Astrocyte of the cerebellum (primary cell): ENCODE data around the gene SOBP.

ENCODE experiments used
- DNase-seq: peaks from one replicate; pipeline ENCODE4 v3.0.0-alpha.2; 2011; ENCODE audit warnings: low read depth
- H3K4me3 ChIP-seq: 2 replicates; pipeline ENCODE4 v1.5.1; 2011; ENCODE audit warnings: mild to moderate bottlenecking, low read depth, low read length, moderate library complexity
- in situ Hi-C: cut with HindIII; loops from 2 replicates; pipeline ENCODE4 v1.10.0; 2017; ENCODE audit warnings: low sequenced_read_pairs
- TF ChIP-seq, protein P1 (sequence below): IDR thresholded peaks from 2 replicates; pipeline ENCODE4 v1.5.1; 2012; ENCODE audit warnings: low read length, low read depth, moderate library complexity, mild to moderate bottlenecking; ENCODE audit errors: missing control alignments

Gene SOBP

DNA sequence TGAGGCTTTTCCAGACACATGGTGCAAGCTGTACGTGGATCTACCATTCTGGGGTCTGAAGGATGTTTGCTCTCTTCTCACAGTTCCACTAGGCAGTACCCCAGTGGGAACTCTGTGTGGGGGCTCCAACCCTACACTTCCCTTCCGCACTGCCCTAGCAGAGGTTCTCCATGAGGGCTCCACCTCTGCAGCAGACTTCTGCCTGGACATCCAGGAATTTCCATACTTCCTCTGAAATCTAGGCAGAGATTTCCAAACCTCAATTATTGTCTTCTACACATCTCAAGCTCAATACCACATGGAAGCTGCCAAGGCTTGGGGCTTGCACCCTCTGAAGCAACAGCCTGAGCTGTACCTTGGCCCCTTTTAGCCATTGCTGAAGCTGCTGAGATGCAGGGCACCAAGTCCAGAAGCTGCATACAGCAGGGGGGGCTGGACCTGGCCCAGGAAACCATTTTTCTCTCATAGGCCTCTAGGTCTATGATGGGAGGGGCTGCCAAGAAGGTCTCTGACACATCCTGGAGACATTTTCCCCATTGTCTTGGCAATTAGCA, 42.2 kb upstream of the SOBP start:
- in situ Hi-C loops = no loop called here
- DNase-seq = no peak

DNA sequence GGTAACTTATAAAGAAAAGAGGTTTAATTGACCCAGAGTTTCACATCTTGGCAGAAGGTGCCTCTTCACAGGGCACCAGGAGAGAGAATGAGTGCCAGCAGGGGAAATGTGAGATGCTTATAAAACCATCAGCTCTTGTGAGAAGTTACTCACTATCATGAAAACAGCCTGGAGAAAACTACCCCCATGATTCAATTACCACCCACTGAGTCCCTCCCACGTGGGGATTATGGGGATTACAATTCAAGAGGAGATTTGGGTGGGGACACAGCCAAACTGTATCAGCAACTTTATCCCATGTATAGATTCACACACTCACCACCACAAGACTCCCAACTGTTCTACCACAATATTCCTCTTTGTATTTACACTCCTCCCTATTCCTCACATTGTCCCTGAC, 41.1 kb upstream of the SOBP start:
- no peak for DNase-seq
- no peak overlapping the region for H3K4me3 ChIP-seq
- TF ChIP-seq, protein P1, sequence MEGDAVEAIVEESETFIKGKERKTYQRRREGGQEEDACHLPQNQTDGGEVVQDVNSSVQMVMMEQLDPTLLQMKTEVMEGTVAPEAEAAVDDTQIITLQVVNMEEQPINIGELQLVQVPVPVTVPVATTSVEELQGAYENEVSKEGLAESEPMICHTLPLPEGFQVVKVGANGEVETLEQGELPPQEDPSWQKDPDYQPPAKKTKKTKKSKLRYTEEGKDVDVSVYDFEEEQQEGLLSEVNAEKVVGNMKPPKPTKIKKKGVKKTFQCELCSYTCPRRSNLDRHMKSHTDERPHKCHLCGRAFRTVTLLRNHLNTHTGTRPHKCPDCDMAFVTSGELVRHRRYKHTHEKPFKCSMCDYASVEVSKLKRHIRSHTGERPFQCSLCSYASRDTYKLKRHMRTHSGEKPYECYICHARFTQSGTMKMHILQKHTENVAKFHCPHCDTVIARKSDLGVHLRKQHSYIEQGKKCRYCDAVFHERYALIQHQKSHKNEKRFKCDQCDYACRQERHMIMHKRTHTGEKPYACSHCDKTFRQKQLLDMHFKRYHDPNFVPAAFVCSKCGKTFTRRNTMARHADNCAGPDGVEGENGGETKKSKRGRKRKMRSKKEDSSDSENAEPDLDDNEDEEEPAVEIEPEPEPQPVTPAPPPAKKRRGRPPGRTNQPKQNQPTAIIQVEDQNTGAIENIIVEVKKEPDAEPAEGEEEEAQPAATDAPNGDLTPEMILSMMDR = no peak
- in situ Hi-C loops = no loop called here

More for the DNA sequence above, 42.2 kb upstream of the SOBP start:
- TF ChIP-seq, protein P1 = no peak
- no peak overlapping the region for H3K4me3 ChIP-seq

DNA sequence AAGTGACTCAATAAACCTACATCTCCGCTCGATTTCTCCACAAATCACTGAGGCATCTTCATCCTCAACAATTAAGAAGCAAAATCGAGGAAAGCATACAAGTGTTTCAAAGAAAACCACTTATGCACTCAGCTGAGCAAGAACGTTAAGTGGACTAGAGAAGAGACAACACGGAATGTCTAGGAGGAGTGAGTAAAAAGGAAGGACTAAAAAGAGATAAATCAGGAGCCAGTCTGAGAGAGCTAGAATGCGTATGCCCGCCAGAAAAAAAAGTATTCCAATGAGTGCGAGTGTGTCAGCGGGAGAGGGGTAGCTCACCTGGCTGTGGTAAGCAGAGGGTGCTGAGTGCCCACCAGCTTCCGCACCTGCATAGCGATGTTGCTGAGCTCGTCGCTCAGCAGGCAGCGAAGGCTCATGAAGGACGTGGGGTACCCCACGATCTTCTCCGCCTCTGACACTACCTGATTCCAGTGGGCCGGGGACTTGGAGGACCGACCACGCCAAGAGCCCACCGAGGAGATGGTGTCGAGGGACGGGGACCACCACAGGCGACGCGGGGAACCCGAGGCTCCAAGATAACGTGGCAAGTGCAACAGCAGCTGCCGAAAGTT, 31.1 kb upstream of the SOBP start:
- TF ChIP-seq, protein P1 = no peak
- in situ Hi-C loops = no loop called here
- no peak for DNase-seq
- peak overlapping the region; percentile 99 for H3K4me3 ChIP-seq

DNA sequence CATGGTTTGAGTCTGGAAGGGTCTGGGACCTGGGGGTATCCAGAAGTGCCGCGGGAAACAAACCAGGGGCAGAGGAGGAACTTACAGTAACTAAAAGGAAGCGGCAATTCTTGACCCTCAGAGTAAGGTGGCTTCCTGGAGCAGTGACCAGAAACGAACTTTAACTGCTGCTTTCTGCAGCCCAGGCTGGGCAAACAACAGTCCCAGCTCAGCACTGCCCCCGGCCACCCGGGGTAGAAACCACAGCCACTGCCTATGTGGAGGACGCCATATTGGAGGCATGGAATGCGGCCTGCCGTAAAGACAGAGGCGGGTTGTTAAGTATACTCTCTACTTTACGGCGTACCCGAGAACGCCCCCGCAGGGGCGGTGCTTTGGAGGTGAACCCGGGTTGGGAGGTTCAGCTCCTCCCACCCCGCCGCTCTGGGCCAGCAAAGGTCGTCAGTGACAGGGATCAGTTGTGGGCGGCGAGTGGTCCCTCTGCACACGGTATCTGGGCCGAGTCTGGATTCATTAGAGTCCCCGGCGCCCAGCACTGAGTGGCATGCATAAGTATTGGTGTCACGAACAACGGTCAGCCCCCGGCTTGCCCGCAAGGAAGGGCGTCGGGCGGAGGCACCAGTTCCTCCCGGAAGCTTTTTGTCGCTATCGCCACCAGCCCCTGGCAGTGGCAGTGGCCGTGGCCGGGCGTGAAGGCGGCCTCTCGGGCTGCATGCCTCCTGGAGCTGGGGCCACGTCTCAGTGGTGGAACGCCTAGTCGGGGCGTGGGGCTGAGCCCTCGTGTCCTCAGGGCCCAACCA, 30.4 kb upstream of the SOBP start, which contains the start of gene PDSS2:
Gene PDSS2 (minus strand): TSS at position 282 of the 800 bp plus-strand sequence. CDS start 279 bp downstream, at position 3.
- in situ Hi-C loops = no loop called here
- H3K4me3 ChIP-seq = peak within 1 kb of the TSS; percentile 99
- DNase-seq = peak; percentile 87
- TF ChIP-seq, protein P1 = peak; percentile 52

DNA sequence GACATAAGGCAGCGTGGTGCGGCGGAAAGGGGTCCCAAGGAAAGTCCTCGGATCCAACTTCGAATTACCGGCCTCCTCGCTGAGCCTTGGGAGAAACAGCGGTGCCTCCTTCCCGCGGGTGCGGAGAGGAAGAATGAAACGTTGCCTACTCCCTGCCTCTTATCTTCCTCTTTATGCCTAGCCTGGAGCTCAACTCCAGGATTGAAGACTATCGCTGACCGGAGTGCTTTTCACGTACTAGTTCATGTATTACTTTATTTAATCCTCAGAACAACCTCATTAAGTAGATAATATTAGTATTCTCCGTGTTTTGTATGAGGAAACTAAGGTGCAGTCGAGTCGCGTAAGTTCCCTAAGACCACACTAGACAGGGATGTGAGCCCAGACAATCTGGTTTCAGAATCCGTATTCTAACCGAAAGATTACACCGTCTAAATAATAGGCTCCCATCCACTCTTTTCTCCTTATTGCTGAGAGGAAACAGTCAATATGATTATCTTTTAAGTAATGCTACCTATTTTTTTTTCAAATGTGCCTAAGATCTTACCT, 29.8 kb upstream of the SOBP start:
- no peak for DNase-seq
- TF ChIP-seq, protein P1 = no peak
- peak overlapping the region; percentile 99 for H3K4me3 ChIP-seq
- in situ Hi-C loops = no loop called here

DNA sequence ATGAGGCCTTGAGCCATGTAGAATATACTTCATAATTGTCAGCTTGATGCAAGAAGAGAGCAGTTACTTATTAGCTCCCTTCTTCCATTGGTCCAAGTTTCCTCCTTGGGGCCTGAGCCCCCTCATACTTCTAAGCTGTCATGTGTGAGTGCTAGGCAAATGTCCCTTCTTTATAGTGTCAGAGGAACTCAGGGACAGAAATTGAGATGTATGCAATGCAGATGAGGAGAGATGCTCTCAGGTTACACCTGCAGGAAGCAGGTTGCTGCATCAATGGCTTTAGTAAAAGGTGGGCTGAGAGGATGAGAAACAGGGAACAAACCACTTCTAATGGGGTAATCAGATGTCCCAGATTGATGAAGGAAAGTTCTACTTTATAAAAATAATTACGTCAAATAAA, 23.9 kb upstream of the SOBP start:
- in situ Hi-C loops = no loop called here
- no peak overlapping the region for H3K4me3 ChIP-seq
- TF ChIP-seq, protein P1 = no peak
- DNase-seq = no peak
